Measurements from ENCODE around the gene IRF8.

Gene IRF8

GRCh38 chr16:85913688-85914422, 14.9 kb downstream of the IRF8 start:
- no peak for DNase-seq (ENCODE audit: low read depth in 2 of 2)

GRCh38 chr16:85914423-85914794, 15.4 kb downstream of the IRF8 start:
- DNase-seq (ENCODE audit: low read depth in 2 of 2) = no peak

- no peak for DNase-seq (ENCODE audit: low read depth in 2 of 2)
Measured at GRCh38 chr16:85915125-85915845, 16.3 kb downstream of the IRF8 start.

GRCh38 chr16:85916141-85916890, 17.4 kb downstream of the IRF8 start:
- no peak for DNase-seq (ENCODE audit: low read depth in 2 of 2)

- DNase-seq (ENCODE audit: low read depth in 2 of 2) = no peak
Measured at GRCh38 chr16:85917012-85917411, 18.1 kb downstream of the IRF8 start.

- no peak for DNase-seq (ENCODE audit: low read depth in 2 of 2)
Measured at GRCh38 chr16:85917959-85918358, 19.0 kb downstream of the IRF8 start.

GRCh38 chr16:85918436-85918835, 19.5 kb downstream of the IRF8 start:
- no peak for DNase-seq (ENCODE audit: low read depth in 2 of 2)

- DNase-seq (ENCODE audit: low read depth in 2 of 2) = no peak
Measured at GRCh38 chr16:85919271-85920267, 20.6 kb downstream of the IRF8 start.

GRCh38 chr16:85921026-85921425, 22.1 kb downstream of the IRF8 start:
- DNase-seq (ENCODE audit: low read depth in 2 of 2) = no peak

- no peak for DNase-seq (ENCODE audit: low read depth in 2 of 2)
Measured at GRCh38 chr16:85923153-85924021, 24.4 kb downstream of the IRF8 start.

- DNase-seq (ENCODE audit: low read depth in 2 of 2) = peak; percentile 35 to 47
Measured at GRCh38 chr16:85924675-85925074, 25.7 kb downstream of the IRF8 start.

- DNase-seq (ENCODE audit: low read depth in 2 of 2) = no peak
Measured at GRCh38 chr16:85926370-85926769, 27.4 kb downstream of the IRF8 start.

- no peak for DNase-seq (ENCODE audit: low read depth in 2 of 2)
Measured at GRCh38 chr16:85927371-85927770, 28.4 kb downstream of the IRF8 start.

- DNase-seq (ENCODE audit: low read depth in 2 of 2) = no peak
Measured at GRCh38 chr16:85927959-85928358, 29.0 kb downstream of the IRF8 start.

GRCh38 chr16:85928401-85928820, 29.4 kb downstream of the IRF8 start:
- no peak for DNase-seq (ENCODE audit: low read depth in 2 of 2)

GRCh38 chr16:85929259-85929721, 30.3 kb downstream of the IRF8 start:
- DNase-seq (ENCODE audit: low read depth in 2 of 2) = no peak

- no peak for DNase-seq (ENCODE audit: low read depth in 2 of 2)
Measured at GRCh38 chr16:85930301-85930700, 31.3 kb downstream of the IRF8 start.

- DNase-seq (ENCODE audit: low read depth in 2 of 2) = no peak
Measured at GRCh38 chr16:85931596-85932402, 32.8 kb downstream of the IRF8 start.

GRCh38 chr16:85934210-85934609, 35.2 kb downstream of the IRF8 start:
- no peak for DNase-seq (ENCODE audit: low read depth in 2 of 2)
